Cardiac fibroblast (primary cell): Measurements from ENCODE around the gene APBA1.

Experiments
- DNase-seq, 2 donors: peaks; one replicate each; pipeline versions ENCODE4 v3.0.0 to v3.0.0-alpha.2; 2010; ENCODE audit warnings: low read depth in 2 of 2
- H3K4me3 ChIP-seq, 2 donors: replicated peaks in 1 of 2; 1 replicate in 1 of 2; 2 replicates in 1 of 2; pipeline ENCODE4 v1.5.1; 2011; ENCODE audit warnings: low read depth in 2 of 2, low read length in 2 of 2, mild to moderate bottlenecking in 2 of 2, moderate library complexity in 1 of 2
- TF ChIP-seq, protein P1 (sequence below): IDR thresholded peaks from one replicate; pipeline ENCODE4 v1.5.1; 2011; ENCODE audit warnings: low read depth, mild to moderate bottlenecking, low read length, inconsistent platforms

Gene APBA1

DNA sequence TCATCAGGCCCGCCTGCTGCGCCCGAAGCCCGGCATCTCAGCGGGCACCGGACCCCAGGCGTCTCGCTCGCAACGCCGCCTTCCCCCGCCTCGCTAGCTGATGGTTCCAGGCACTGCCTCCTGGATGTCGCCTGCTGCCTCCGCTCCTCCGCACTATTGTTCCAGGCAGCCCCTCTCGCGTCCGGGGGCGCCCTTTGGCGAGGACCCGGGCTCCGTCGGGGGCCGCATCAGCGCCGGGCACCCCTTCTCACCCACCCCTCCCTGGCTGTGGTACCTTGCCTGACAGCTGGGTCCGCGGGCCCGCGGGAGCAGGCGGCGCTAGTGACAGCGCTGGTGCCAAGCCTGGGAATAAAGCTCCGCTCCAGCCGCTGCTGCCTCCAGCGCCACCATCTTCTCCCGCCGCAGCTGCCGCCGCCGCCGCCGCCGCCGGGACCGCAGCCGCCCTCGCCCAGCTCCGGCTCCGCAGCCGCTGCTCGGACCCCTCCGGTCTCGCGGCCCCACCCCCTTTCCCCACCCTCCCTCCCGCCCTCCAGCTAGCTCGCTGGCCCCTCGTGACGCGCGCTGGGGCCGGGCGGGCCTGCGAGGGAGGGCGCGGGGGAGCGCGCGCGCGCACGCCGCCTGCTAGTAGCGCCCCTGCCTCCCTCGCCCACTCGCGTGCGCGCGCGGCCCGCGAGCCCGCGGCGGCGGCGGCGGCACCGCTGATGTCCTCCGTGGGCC lies at the start of gene APBA1:
APBA1 (minus strand) TSS at position 493 of the 717 bp plus-strand sequence.
- peak within 1 kb of the TSS; percentile 75 for H3K4me3 ChIP-seq
- peak; percentile 30 to 69 for DNase-seq
- TF ChIP-seq, protein P1, sequence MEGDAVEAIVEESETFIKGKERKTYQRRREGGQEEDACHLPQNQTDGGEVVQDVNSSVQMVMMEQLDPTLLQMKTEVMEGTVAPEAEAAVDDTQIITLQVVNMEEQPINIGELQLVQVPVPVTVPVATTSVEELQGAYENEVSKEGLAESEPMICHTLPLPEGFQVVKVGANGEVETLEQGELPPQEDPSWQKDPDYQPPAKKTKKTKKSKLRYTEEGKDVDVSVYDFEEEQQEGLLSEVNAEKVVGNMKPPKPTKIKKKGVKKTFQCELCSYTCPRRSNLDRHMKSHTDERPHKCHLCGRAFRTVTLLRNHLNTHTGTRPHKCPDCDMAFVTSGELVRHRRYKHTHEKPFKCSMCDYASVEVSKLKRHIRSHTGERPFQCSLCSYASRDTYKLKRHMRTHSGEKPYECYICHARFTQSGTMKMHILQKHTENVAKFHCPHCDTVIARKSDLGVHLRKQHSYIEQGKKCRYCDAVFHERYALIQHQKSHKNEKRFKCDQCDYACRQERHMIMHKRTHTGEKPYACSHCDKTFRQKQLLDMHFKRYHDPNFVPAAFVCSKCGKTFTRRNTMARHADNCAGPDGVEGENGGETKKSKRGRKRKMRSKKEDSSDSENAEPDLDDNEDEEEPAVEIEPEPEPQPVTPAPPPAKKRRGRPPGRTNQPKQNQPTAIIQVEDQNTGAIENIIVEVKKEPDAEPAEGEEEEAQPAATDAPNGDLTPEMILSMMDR: no peak

DNA sequence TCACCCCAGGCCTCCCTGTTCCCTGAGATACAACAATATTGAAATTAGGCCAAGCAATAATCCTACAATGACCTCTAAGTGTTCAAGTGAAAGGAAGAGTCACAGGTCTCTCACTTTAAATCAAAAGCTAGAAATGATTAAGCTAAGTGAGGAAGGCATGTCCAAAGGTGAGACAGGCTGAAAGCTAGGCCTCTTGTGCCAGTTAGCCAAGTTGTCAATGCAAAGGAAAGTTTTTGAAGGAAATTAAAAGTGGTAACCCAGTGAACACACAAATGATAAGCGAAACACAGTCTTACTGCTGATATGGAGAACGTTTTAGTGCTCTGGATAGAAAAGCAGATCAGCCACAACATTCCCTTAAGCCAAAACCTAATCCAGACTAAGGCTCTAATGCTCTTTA lies 47.8 kb upstream of the APBA1 start:
- H3K4me3 ChIP-seq: no peak overlapping the region
- DNase-seq: no peak
- TF ChIP-seq, protein P1: no peak

DNA sequence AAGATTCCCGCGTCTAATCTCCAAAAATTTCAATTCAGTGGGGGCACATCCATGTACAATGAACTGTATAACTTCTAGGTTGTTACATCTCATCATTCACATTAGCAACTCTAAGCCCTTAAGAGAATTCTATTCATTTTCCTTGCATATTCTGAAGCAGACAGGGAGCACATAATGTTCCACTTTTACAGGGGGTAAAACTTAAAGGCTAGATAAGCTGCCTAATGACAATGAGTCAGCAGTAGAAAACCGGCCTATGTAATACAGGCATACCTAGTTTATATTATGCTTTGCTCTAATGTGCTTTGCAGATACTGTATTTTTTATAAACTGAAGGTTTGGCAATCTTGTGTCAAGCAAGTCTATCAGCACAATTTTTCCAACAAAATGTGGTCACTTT lies 47.2 kb upstream of the APBA1 start:
- no peak overlapping the region for H3K4me3 ChIP-seq
- DNase-seq: peak; percentile 47 to 52
- TF ChIP-seq, protein P1: no peak

DNA sequence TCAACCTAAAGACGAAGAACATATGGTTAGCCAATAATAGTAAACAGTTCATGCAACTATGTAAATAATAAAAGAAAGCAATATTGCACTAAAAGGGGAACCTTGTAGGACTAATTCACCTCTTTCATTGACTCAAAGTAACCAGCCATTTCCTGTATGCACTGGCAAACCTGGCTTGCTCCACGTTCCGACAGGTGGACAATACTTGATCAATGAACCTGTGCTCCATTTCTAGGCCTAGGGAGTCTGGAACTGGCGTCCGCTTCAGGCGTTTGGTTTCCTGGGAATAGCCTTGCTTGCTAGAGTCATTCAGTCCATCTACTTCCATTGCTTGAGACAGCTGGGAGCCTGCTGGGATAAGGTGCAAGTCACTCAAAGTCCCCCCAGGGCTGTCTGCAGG lies 46.0 kb upstream of the APBA1 start:
- TF ChIP-seq, protein P1: no peak

DNA sequence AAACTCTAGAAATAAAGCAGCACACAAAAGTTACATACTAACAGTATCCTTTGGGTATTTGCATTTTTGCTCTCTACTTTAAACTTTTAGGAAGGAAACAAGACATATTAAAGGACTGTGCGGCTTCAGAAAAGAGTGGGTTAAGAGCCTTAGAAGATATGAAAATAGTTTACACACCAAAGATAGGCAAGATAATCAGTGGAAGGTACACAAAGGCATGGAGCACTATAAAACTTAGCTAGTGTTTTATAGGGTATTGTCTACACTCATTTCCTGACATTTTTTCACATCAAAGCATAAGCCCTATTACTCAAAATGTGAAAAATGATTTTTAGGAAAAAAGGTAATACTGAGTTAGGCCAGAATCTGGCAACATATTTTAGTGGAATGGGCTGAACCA lies 43.7 kb upstream of the APBA1 start:
- H3K4me3 ChIP-seq: no peak overlapping the region
- TF ChIP-seq, protein P1: no peak
- DNase-seq: no peak

More for the DNA sequence above, 46.0 kb upstream of the APBA1 start:
- DNase-seq: no peak
- H3K4me3 ChIP-seq: no peak overlapping the region

DNA sequence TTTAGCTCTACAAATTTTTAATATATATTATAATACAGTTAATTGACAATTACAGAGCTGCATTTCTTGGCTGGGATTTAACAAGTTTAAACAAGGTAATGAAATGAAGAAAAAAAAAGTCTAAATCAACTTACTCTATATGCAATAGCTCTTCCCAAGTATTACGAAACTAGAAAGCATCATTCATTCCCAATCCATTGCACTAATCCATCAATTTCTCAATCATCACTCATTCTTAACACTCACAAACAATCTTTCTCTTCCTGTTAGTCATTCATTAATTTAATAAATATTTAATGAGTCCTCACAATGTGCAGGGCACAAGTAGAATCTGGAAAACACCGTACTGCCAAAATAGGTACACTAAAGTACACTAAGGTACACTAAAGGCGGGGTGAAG lies 42.9 kb upstream of the APBA1 start:
- no peak for DNase-seq
- TF ChIP-seq, protein P1: no peak
- H3K4me3 ChIP-seq: no peak overlapping the region

DNA sequence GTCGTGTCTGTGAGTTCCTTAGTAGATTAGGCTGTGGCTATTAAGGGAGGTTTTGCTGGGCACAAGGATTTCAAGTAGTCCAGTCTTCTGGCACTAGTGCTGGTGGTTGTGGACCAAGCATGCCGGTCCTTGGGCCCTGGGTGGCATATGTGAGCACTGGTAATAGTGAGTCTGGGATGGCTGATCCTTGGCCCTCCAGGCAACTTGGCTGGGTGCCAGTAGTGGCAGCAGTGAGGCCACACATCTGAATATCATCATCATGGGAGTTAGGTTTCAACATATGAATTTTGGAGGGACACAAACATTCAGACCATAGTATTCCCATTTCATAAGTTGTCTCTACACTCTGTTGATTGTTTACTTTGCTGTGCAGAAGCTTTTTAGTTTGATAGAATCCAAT lies 25.3 kb upstream of the APBA1 start:
- H3K4me3 ChIP-seq: no peak overlapping the region
- TF ChIP-seq, protein P1: no peak
- DNase-seq: no peak
